SU-DHL-6 (cell line): ENCODE data around the gene NOL8.

ENCODE experiments used
- CTCF ChIP-seq: fragments of 200-600 bp; sonication (generic); IDR thresholded peaks from one replicate; pipeline ENCODE4 v1.5.1; 2017; ENCODE audit warnings: antibody characterized with exemption, mild to moderate bottlenecking, low read length, moderate library complexity; ENCODE audit not compliant: insufficient read depth, poor library complexity, severe bottlenecking
- EZH2phosphoT487 ChIP-seq: fragments of 200-600 bp; sonication (generic), shearing (Covaris generic); conservative IDR thresholded peaks from 2 replicates; pipeline ENCODE4 v1.6.1; 2018; ENCODE audit warnings: mild to moderate bottlenecking, antibody characterized with exemption, low read length, moderate library complexity, mixed read lengths

- TF ChIP-seq CTCF (no peak), EZH2phosphoT487 (no peak)
Observed at GRCh38 chr9:92278110-92278509, 47.0 kb downstream of the NOL8 start.
